ENCODE measurements around the gene RFNG.

GRCh38 chr17:82076018-82076784, 24.6 kb upstream of the RFNG start:
- TF ChIP-seq POLR2AphosphoS5 (IDR thresholded peaks at IDR 0.05; ENCODE audit: borderline replicate concordance, low read depth, low read length) (no peak), EZH2 (IDR thresholded peaks at IDR 0.05) (no peak), FOXP2 (optimal IDR thresholded peaks at IDR 0.05; ENCODE audit: control extremely low read depth, extremely low read length, insufficient read depth) (no peak)

All from SK-N-MC (cell line).